NCI-H524 treated with DMSO at 0.1 percent for 48 hours (cell line): ENCODE measurements around the gene NBPF12.
"Not testable (repeated sequence)": the region's sequence is repeated elsewhere in the genome, so short reads cannot be mapped to it uniquely, and the experiment has no call there.

Experiments used
- DNase-seq: peaks from one replicate; lab custom pipeline; 2025; lab: John Stamatoyannopoulos, UW

Gene NBPF12

DNA sequence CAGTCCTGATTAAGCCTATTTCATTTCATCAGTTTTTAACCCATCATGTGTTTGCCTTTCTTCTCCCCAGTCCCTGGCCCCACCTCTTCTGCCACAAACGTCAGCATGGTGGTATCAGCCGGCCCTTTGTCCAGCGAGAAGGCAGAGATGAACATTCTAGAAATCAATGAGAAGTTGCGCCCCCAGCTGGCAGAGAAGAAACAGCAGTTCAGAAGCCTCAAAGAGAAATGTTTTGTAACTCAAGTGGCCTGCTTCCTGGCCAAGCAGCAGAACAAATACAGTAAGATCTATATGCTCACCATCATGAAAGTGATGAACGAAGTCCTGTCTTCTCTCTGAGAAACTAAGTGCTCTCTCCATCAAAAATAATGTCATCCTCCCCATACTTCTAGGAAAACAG, 34.6 kb downstream of the NBPF12 start:
- DNase-seq, result not testable (repeated sequence)

DNA sequence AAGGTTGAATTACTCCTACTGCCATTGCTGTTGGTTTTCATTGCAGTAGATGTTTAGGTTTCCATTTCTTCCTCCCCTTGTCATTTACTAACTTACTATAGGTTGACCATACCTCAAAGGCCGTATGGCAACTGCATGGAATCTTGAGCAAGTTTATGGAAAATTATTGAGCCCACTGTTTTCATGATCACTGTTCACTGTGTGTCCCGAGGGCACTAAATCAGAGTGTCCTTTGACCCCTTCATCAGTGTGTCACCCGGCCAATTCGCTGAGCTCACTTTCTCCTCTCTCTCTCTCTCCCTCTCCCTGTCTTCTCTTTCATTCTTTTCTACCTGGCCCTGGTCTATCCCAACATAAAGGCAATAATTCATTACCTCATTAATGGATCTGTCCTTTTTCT, 47.7 kb downstream of the NBPF12 start:
- DNase-seq, result not testable (repeated sequence)

DNA sequence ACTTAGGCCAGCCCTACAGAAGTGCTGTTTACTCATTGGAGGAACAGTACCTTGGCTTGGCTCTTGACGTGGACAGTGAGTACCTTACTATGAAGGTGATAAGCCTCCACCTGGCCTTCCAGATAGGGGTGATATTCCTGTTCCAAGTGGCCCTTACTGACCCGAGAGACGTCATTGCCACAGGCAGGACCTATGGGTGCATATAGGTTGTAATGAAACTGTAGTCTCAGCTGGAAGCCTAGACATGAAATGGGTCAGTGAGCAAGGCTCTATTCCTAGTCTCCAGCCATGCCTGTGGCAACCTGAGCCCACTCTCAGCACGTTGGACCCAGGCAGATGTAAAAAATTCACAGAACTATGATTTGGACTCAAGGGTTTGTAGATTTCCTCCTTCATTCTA, 48.3 kb downstream of the NBPF12 start:
- DNase-seq, result not testable (repeated sequence)

DNA sequence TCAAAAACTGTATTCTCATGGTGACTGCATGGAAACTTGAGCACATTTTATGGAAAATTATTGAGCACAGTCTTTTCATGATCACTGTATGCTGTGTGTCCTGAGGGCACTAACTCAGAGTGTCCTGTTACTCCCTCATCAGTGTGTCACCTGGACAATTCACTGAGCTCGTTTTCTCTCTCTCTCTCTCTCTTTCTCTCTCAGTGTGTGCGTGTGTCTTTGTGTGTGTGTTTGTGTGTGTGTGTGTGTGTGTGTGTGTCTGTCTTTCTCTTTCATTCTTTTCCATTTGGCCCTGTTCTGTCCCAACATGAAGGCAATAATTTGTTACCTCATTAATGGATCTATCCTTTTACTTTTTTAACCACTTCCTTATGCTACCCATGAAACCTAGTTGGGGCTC, 49.4 kb downstream of the NBPF12 start:
- not testable (repeated sequence) for DNase-seq

DNA sequence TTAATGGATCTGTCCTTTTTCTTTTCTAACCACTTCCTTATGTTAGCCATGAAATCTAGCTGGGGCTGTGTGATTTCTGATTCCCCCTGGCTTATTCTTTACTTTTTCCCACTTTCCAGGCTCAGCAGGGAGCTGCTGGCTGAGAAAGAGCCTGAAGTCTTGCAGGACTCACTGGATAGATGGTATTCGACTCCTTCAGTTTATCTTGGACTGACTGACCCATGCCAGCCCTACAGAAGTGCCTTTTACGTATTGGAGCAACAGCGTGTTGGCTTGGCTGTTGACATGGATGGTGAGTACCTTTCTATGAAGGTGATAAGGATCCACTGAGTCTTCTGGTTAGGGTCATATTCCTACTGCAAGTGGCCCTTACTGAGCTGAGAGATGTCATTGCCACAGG, 51.3 kb downstream of the NBPF12 start:
- DNase-seq, result not testable (repeated sequence)

DNA sequence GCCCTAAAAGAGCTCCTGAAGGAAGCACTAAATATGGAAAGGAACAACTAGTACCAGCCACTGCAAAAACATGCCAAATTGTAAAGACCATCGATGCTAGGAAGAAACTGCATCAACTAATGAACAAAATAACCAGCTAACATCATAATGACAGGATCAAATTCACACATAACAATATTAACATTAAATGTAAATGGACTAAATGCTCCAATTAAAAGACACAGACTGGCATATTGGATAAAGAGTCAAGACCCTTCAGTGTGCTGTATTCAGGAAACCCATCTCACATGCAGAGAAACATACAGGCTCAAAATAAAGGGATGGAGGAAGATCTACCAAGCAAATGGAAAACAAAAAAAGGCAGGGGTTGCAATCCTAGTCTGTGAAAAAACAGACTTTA, 70.4 kb downstream of the NBPF12 start:
- not testable (repeated sequence) for DNase-seq

DNA sequence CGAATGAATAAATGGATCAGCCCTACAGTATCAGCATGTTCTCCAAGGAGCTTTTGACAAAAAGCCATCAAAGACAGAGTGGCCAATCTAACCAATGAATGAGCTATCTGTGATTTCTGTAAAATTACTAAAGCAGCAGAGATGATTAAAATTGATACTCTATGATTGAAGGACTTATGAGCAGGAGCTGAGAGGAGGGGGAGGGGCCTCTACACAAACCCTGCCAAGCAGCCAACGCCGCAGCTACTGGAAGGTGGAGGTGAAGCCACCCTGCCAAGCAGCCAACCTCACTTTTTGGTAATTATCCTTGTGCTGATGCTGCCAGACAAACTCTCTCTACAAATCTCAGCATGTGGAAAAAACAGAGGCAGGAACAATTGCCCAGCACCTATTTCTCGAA, 88.9 kb downstream of the NBPF12 start:
- not testable (repeated sequence) for DNase-seq

DNA sequence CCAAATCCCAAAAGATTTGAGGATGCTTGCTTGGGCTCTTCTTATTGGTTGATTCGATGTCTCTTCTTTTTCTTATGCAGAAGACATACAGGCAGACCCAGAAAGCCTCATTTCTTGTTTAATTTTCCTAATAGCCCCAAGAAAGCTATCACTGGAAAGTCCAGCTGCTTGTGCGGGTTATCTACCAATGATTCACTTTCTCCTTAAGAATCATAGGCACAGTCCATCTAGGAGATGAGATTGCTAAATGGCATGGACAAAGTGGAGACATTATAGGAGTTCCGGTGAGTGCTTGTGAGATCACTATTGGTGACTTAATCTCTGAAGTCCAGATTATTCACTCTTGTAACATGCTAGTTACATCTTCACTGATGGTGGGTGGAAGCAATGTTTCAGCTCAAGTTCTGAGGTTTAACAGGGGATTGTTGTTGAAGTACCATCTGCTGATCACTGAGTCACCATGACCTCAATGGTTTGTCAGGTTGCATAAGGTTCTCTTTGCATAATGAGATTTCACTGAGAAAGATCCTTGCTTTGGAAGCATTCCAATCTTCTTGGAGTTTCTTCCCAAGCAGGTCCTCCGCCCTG, 92.0 kb downstream of the NBPF12 start:
- DNase-seq, result not testable (repeated sequence)

DNA sequence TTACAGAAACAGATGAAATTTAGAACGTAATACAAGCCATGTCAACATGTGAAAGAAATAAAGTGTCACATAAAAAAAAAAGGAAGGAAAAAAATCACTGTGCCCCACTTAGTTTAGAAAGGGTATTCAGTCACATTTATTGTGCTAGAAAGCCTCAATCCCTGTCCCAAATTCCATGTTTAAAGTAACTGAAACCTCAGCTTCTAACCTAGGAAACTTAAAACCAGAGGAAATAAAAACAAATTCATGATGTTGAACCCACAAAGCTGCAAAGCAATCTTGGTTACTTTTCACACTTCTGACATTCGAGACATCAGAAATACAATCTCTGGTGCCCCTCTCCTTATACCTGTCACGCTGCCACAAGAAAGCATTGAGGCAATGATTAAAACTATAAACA, 101.8 kb downstream of the NBPF12 start:
- no peak for DNase-seq

DNA sequence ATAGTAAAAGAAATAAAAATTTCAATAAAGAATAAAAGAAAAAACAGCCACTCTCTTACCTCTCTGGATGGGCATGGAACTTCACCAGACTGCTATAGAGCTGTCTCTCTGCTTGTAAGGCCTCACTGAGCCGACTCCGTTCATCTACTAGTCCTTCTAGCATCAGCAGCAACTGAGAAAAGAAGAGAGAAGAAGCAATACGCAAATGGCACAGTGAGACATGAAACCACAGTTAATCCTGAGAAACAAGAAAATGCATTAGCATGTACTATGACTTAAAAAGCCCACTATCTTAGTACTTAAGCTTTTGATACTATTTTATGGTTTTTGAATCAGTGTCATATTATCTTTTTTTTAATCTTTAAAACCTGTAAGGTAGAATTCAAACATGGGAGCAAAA, 104.8 kb downstream of the NBPF12 start:
- DNase-seq, result not testable (repeated sequence)

DNA sequence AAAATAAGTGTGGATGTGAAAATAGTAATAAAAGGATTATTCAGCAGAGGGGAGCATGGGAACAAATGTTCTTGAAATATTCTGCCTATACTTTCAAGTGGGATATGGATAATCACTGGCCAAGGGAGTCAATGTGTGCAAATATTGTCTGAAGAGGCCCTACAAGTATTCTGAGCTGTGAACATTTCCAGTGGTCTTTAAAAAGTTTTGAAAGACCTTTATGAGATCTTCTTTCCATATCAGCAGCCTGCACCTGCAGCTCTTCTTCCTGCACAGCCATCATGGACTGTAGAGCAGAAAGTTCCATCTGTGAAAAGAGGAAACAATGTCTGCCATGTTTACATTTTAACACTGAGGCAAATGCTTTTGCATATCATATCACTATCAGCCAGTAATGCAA, 106.4 kb downstream of the NBPF12 start:
- DNase-seq, result not testable (repeated sequence)
